H1 (cell line): ENCODE data around the gene PCDH8. TPM values are rescaled to one million over a fixed set of nuclear protein-coding genes. Genes with fewer than 3 reads are reported as not detected.

Source experiments
- CTCF ChIA-PET: fragments of 300-600 bp; sonication (Branson Sonifier 250); formaldehyde crosslinking; loops from one replicate; lab custom pipeline; 2021; ENCODE audit not compliant: partially characterized antibody; lab: Charles Lee
- POLR2A ChIA-PET: fragments of 300-600 bp; sonication (Branson Sonifier 250); formaldehyde crosslinking; loops from one replicate; lab custom pipeline; 2021; ENCODE audit warnings: inconsistent platforms; ENCODE audit not compliant: partially characterized antibody; lab: Charles Lee
- DNase-seq, 2 experiments: peaks; one replicate each; pipeline versions ENCODE4 v3.0.0 to v3.0.0-alpha.2; 2010 to 2022; ENCODE audit warnings: low spot score in 2 of 2, low read depth in 1 of 2, mixed read lengths in 1 of 2
- FAIRE-seq: peaks from 2 replicates; lab custom pipeline; 2011; peaks lifted over from hg19 to GRCh38; lab: Jason Lieb, UNC
- H2AFZ ChIP-seq: 2 replicates; pipeline ENCODE4 v1.8.1; 2012; ENCODE audit warnings: low read length, inconsistent platforms
- H2AK5ac ChIP-seq: 2 replicates; pipeline ENCODE4 v1.6.1; 2013; ENCODE audit warnings: low read depth, low read length
- H2BK120ac ChIP-seq: replicated peaks from 2 replicates; pipeline ENCODE3; 2013; ENCODE audit warnings: low read depth, low read length, inconsistent platforms
- H2BK12ac ChIP-seq: 2 replicates; pipeline ENCODE4 v1.6.1; 2013; ENCODE audit warnings: low read depth, low read length
- H2BK15ac ChIP-seq: 2 replicates; pipeline ENCODE4 v1.6.1; 2013; ENCODE audit warnings: low read length
- H2BK20ac ChIP-seq: 2 replicates; pipeline ENCODE4 v1.6.1; 2013; ENCODE audit warnings: low read length
- H2BK5ac ChIP-seq: 2 replicates; pipeline ENCODE4 v1.6.1; 2013; ENCODE audit warnings: low read depth, low read length
- H3K14ac ChIP-seq: 2 replicates; pipeline ENCODE4 v1.6.1; 2013; ENCODE audit warnings: inconsistent platforms; ENCODE audit not compliant: insufficient read length
- H3K18ac ChIP-seq: 2 replicates; pipeline ENCODE4 v1.6.1; 2013; ENCODE audit warnings: low read length; ENCODE audit errors: extremely low read depth
- H3K23ac ChIP-seq: 2 replicates; pipeline ENCODE4 v1.6.1; 2013; ENCODE audit warnings: inconsistent platforms; ENCODE audit not compliant: insufficient read length
- H3K23me2 ChIP-seq: 2 replicates; pipeline ENCODE4 v1.6.1; 2013; ENCODE audit warnings: low read depth, low read length
- H3K27ac ChIP-seq: 2 replicates; pipeline ENCODE4 v1.6.1; 2011; ENCODE audit warnings: low read depth, low read length, inconsistent platforms
- H3K27me3 ChIP-seq, 4 experiments: replicated peaks in 1 of 4; 1 replicate in 1 of 4; 2 replicates in 3 of 4; pipeline versions ENCODE4 v1.6.1 to v1.8.1; 2011 to 2013; ENCODE audit warnings: low read length in 3 of 4, mild to moderate bottlenecking in 3 of 4, inconsistent platforms in 2 of 4, mixed read lengths in 2 of 4, moderate library complexity in 1 of 4; ENCODE audit not compliant: control insufficient read depth in 3 of 4, insufficient read depth in 3 of 4; ENCODE audit errors: extremely low read depth in 1 of 4
- H3K36me3 ChIP-seq, 4 experiments: 2 replicates each; pipeline versions ENCODE4 v1.6.1 to v1.8.1; 2011 to 2013; ENCODE audit warnings: mild to moderate bottlenecking in 4 of 4, low read length in 3 of 4, moderate library complexity in 2 of 4, control low read depth in 1 of 4, inconsistent platforms in 1 of 4; ENCODE audit not compliant: insufficient read depth in 4 of 4, control insufficient read depth in 2 of 4
- H3K4ac ChIP-seq: replicated peaks from 2 replicates; pipeline ENCODE3; 2013; ENCODE audit warnings: low read length, low read depth, mixed read lengths, inconsistent platforms; ENCODE audit not compliant: insufficient read length
- H3K4me1 ChIP-seq, 4 experiments: replicated peaks in 1 of 4; 1 replicate in 1 of 4; 2 replicates in 3 of 4; pipeline versions ENCODE4 v1.6.1 to v1.8.1; 2011 to 2013; ENCODE audit warnings: low read length in 3 of 4, inconsistent platforms in 2 of 4, mixed read lengths in 1 of 4; ENCODE audit not compliant: insufficient read depth in 4 of 4, control insufficient read depth in 3 of 4
- H3K4me2 ChIP-seq, 2 experiments: 2 replicates each; pipeline versions ENCODE4 v1.6.1 to v1.8.1; 2011 to 2013; ENCODE audit warnings: low read depth in 2 of 2, low read length in 2 of 2, control low read depth in 1 of 2, inconsistent platforms in 1 of 2, mild to moderate bottlenecking in 1 of 2; ENCODE audit not compliant: insufficient read depth in 1 of 2
- H3K4me3 ChIP-seq, 4 experiments: fragments of 200-600, 300-600 bp in 1 of 4; sonication (generic), shearing (Covaris generic), sonication (Bioruptor Twin) in 1 of 4; 2 replicates each; pipeline versions ENCODE4 v1.5.1 to v1.8.1; 2011 to 2016; ENCODE audit warnings: low read length in 4 of 4, low read depth in 3 of 4, control low read depth in 2 of 4, inconsistent platforms in 2 of 4, mild to moderate bottlenecking in 2 of 4, mixed read lengths in 1 of 4, moderate library complexity in 1 of 4; ENCODE audit not compliant: insufficient read depth in 2 of 4; ENCODE audit errors: extremely low read depth in 1 of 4
- H3K56ac ChIP-seq: replicated peaks from 2 replicates; pipeline ENCODE3; 2013; ENCODE audit warnings: low read depth, mild to moderate bottlenecking, mixed read lengths, low read length, inconsistent platforms; ENCODE audit not compliant: insufficient read length
- H3K79me1 ChIP-seq: 2 replicates; pipeline ENCODE4 v1.6.1; 2013; ENCODE audit warnings: low read depth, low read length, control low read depth
- H3K79me2 ChIP-seq, 2 experiments: 2 replicates each; pipeline versions ENCODE4 v1.6.1 to v1.8.1; 2012 to 2013; ENCODE audit warnings: low read length in 2 of 2, mild to moderate bottlenecking in 2 of 2, inconsistent platforms in 1 of 2; ENCODE audit not compliant: insufficient read depth in 2 of 2, control insufficient read depth in 1 of 2
- H3K9ac ChIP-seq, 4 experiments: replicated peaks in 1 of 4; 1 replicate in 1 of 4; 2 replicates in 3 of 4; pipeline versions ENCODE4 v1.6.1 to v1.8.1; 2011 to 2013; ENCODE audit warnings: low read depth in 3 of 4, low read length in 3 of 4, control low read depth in 2 of 4, mild to moderate bottlenecking in 2 of 4, moderate library complexity in 2 of 4, inconsistent platforms in 1 of 4; ENCODE audit errors: extremely low read depth in 1 of 4
- H3K9me3 ChIP-seq, 2 experiments: 2 replicates each; pipeline versions ENCODE4 v1.6.1 to v1.8.1; 2012 to 2013; ENCODE audit warnings: mild to moderate bottlenecking in 2 of 2, moderate library complexity in 2 of 2, control low read depth in 1 of 2, inconsistent platforms in 1 of 2, low read depth in 1 of 2, low read length in 1 of 2, mixed read lengths in 1 of 2; ENCODE audit not compliant: insufficient read depth in 2 of 2
- H4K20me1 ChIP-seq, 2 experiments: replicated peaks in 1 of 2; 2 replicates each; pipeline versions ENCODE3 to v1.8.1; 2011 to 2013; ENCODE audit warnings: inconsistent platforms in 2 of 2, low read length in 2 of 2, mild to moderate bottlenecking in 1 of 2; ENCODE audit not compliant: insufficient read depth in 2 of 2, control insufficient read depth in 1 of 2
- H4K5ac ChIP-seq: 2 replicates; pipeline ENCODE4 v1.6.1; 2013; ENCODE audit warnings: low read length, low read depth, mixed read lengths, inconsistent platforms; ENCODE audit not compliant: insufficient read length
- H4K8ac ChIP-seq: 2 replicates; pipeline ENCODE4 v1.8.0; 2013; ENCODE audit warnings: mild to moderate bottlenecking, moderate library complexity, low read length, inconsistent platforms; ENCODE audit not compliant: insufficient read depth; ENCODE audit errors: extremely low read depth
- H4K91ac ChIP-seq: replicated peaks from 2 replicates; pipeline ENCODE3; 2013; ENCODE audit warnings: low read length, mixed read lengths, inconsistent platforms; ENCODE audit not compliant: insufficient read length
- CBX5 ChIP-seq: fragments of 300-800, 300-1000 bp; sonication (generic); IDR thresholded peaks from 2 replicates; pipeline ENCODE4 v1.7.1; 2016; ENCODE audit warnings: antibody characterized with exemption, low read length, low read depth
- WGBS, 2 experiments: shearing (Covaris generic) in 1 of 2; methylation state at CpG; one replicate each; pipeline versions ENCODE4 v1.1.6 to v1.1.7; 2013 to 2015; ENCODE audit warnings: low lambda C conversion rate in 2 of 2, mixed read lengths in 2 of 2, inconsistent platforms in 1 of 2, low coverage in 1 of 2, missing lambda C conversion rate in 1 of 2; ENCODE audit not compliant: insufficient replicate concordance in 2 of 2, insufficient coverage in 1 of 2, insufficient read length in 1 of 2; ENCODE audit errors: extremely low coverage in 1 of 2, missing lambda C conversion rate in 1 of 2; 5-methylcytosine and 5-hydroxymethylcytosine counted together
- polyA plus RNA-seq, 7 experiments: library from polyadenylated mRNA; depleted of rRNA in 3 of 7; stranded (reverse) in 5 of 7; unstranded in 2 of 7; fragments of >200 nt in 5 of 7; fragments of 200-250 nt in 2 of 7; gene quantifications; 1 replicate in 5 of 7; 2 replicates in 1 of 7; 4 replicates in 1 of 7; pipeline versions ENCODE4 v1.2.1 to v1.2.3, GENCODE V29; 2011 to 2013; ENCODE audit warnings: missing spikeins in 2 of 7, mixed read lengths in 2 of 7
- total RNA-seq: library from RNA; stranded (reverse); fragmentation: NEBNext Ultra II Directional; extraction: Animal tissue kit (Norgen Biotek cat#: 25700); gene quantifications from 2 replicates; pipeline ENCODE4 v1.2.1, GENCODE V29; 2021

The PCDH8 gene
- total and polyA plus RNA-seq, 2 of the 8 experiments (the other 6 are each of a cell fraction or from before 2014, with no cell fraction given), result 0.82 to 1.6 TPM

- no peak overlapping the region for H2BK20ac ChIP-seq
- ChIA-PET POLR2A (interaction anchor here (0.6 to 2.8 kb wide), 10 partner anchors 9 to 233 kb away, joined by 3 to 6 read pairs (median 3); partner anchors contain the start of gene SUGT1), CTCF (interaction anchor here (0.6 to 10.5 kb wide), 34 partner anchors 9 to 351 kb away, joined by 3 to 154 read pairs (median 4); no protein-coding TSS in a partner anchor)
- no peak overlapping the region for H4K5ac ChIP-seq
- H3K4me3 ChIP-seq, result peak overlapping the region; percentile 69 to 84 (median 74); a peak in 7 of 8 replicates
- no peak overlapping the region for H2BK120ac ChIP-seq
- peaks cover 29% of the 10 kb centered on the region for H3K23me2 ChIP-seq
- H3K79me2 ChIP-seq, result no peaks in the 10 kb centered on the region
- WGBS, 2 experiments, result 2% methylated on average over 5 of the region's 5 CpGs; no CpG with 5 or more reads in 1 of the 2 experiments
- peaks cover 0 to 10% of the 10 kb centered on the region in 2 experiments; a peak in 2 of 4 replicates for H3K9me3 ChIP-seq
- H3K9ac ChIP-seq, result no peak overlapping the region
- peak overlapping the region; percentile 89 to 95 for H3K4me2 ChIP-seq
- peaks cover 0 to 13% (median 0%) of the 10 kb centered on the region in 4 experiments; a peak in 1 of 8 replicates for H3K36me3 ChIP-seq
- no peak overlapping the region for H2BK5ac ChIP-seq
- no peak for DNase-seq
- no peak overlapping the region for H4K8ac ChIP-seq
- H3K18ac ChIP-seq, result no peak overlapping the region
- H2AFZ ChIP-seq, result peak overlapping the region; percentile 36; the same call in 1 of the 2 replicates
- H3K14ac ChIP-seq, result no peak overlapping the region
- H3K23ac ChIP-seq, result no peak overlapping the region
- no peak overlapping the region for H2BK12ac ChIP-seq
- FAIRE-seq, result no peak
- no peak overlapping the region for H4K91ac ChIP-seq
- peaks cover 4 to 38% (median 25%) of the 10 kb centered on the region in 4 experiments for H3K4me1 ChIP-seq
- H3K27ac ChIP-seq, result no peak overlapping the region
- no peak overlapping the region for H3K4ac ChIP-seq
- H2AK5ac ChIP-seq, result no peak overlapping the region
- peaks cover 0 to 10% of the 10 kb centered on the region in 2 experiments for H4K20me1 ChIP-seq
- H3K27me3 ChIP-seq, result peaks cover 43 to 54% (median 51%) of the 10 kb centered on the region in 4 experiments
- H3K79me1 ChIP-seq, result no peaks in the 10 kb centered on the region
- no peak overlapping the region for H2BK15ac ChIP-seq
- no peak overlapping the region for H3K56ac ChIP-seq
- TF ChIP-seq CBX5, result no peak
These were observed 1.6 kb upstream of the PCDH8 start for GRCh38 chr13:52850072-52850395.
